H9 (cell line): ENCODE data around the gene LARP6. TPM values are rescaled to one million over a fixed set of nuclear protein-coding genes. Genes with fewer than 3 reads are reported as not detected.

Experiments used
- DNase-seq: peaks from one replicate; pipeline ENCODE4 v3.0.0-alpha.2; 2017
- H2AFZ ChIP-seq: one replicate; pipeline ENCODE4 v1.6.1; 2013; ENCODE audit warnings: mild to moderate bottlenecking, low read length, control low read depth, moderate library complexity
- H2AK5ac ChIP-seq: 2 replicates; pipeline ENCODE4 v1.6.1; 2013; ENCODE audit warnings: low read length, control low read depth, mixed read lengths; ENCODE audit not compliant: insufficient read length
- H2BK120ac ChIP-seq: one replicate; pipeline ENCODE4 v1.6.1; 2013; ENCODE audit warnings: low read depth, mild to moderate bottlenecking, low read length, control low read depth, inconsistent platforms; ENCODE audit not compliant: poor library complexity, severe bottlenecking
- H2BK12ac ChIP-seq: 2 replicates; pipeline ENCODE4 v1.6.1; 2013; ENCODE audit warnings: low read length, control low read depth, mixed read lengths, low read depth; ENCODE audit not compliant: insufficient read length
- H2BK15ac ChIP-seq: 2 replicates; pipeline ENCODE4 v1.6.1; 2013; ENCODE audit warnings: low read depth, low read length, control low read depth
- H2BK20ac ChIP-seq: one replicate; pipeline ENCODE4 v1.6.1; 2013; ENCODE audit warnings: low read depth, mild to moderate bottlenecking, low read length, control low read depth, inconsistent platforms; ENCODE audit not compliant: poor library complexity, severe bottlenecking
- H2BK5ac ChIP-seq: 2 replicates; pipeline ENCODE4 v1.6.1; 2013; ENCODE audit warnings: low read length, control low read depth, mixed read lengths; ENCODE audit not compliant: insufficient read length
- H3K14ac ChIP-seq: 2 replicates; pipeline ENCODE4 v1.6.1; 2013; ENCODE audit warnings: low read length, control low read depth; ENCODE audit not compliant: insufficient read depth
- H3K18ac ChIP-seq: 2 replicates; pipeline ENCODE4 v1.6.1; 2013; ENCODE audit warnings: low read depth, mild to moderate bottlenecking, mixed read lengths, low read length, control low read depth; ENCODE audit not compliant: insufficient read length
- H3K23ac ChIP-seq: 2 replicates; pipeline ENCODE4 v1.6.1; 2013; ENCODE audit warnings: low read length, control low read depth, mixed read lengths, low read depth; ENCODE audit not compliant: insufficient read length
- H3K23me2 ChIP-seq: 2 replicates; pipeline ENCODE4 v1.6.1; 2013; ENCODE audit warnings: low read depth, mild to moderate bottlenecking, mixed read lengths, low read length, control low read depth; ENCODE audit not compliant: insufficient read length, poor library complexity, severe bottlenecking
- H3K27ac ChIP-seq: 2 replicates; pipeline ENCODE4 v1.5.1; 2013; ENCODE audit warnings: low read length, control low read depth, mixed read lengths, low read depth; ENCODE audit not compliant: insufficient read length
- H3K27me3 ChIP-seq: 2 replicates; pipeline ENCODE4 v1.6.1; 2013; ENCODE audit warnings: low read length, control low read depth, inconsistent platforms; ENCODE audit not compliant: insufficient read depth
- H3K4ac ChIP-seq: 2 replicates; pipeline ENCODE4 v1.6.1; 2013; ENCODE audit warnings: low read depth, mild to moderate bottlenecking, control low read depth, inconsistent platforms, low read length, moderate library complexity
- H3K4me1 ChIP-seq: 2 replicates; pipeline ENCODE4 v1.6.1; 2013; ENCODE audit warnings: low read length, control low read depth, inconsistent platforms; ENCODE audit not compliant: insufficient read depth
- H3K4me2 ChIP-seq: 2 replicates; pipeline ENCODE4 v1.6.1; 2013; ENCODE audit warnings: low read length, control low read depth, mixed read lengths; ENCODE audit not compliant: insufficient read length, insufficient read depth
- H3K56ac ChIP-seq: 2 replicates; pipeline ENCODE4 v1.6.1; 2013; ENCODE audit warnings: low read depth, mild to moderate bottlenecking, mixed read lengths, low read length, control low read depth; ENCODE audit not compliant: insufficient read length
- H3K79me1 ChIP-seq: 2 replicates; pipeline ENCODE4 v1.6.1; 2013; ENCODE audit warnings: low read depth, mild to moderate bottlenecking, moderate library complexity, low read length, control low read depth, inconsistent platforms; ENCODE audit not compliant: insufficient read depth, poor library complexity, severe bottlenecking
- H3K79me2 ChIP-seq: 2 replicates; pipeline ENCODE4 v1.6.1; 2013; ENCODE audit warnings: low read length, control low read depth, inconsistent platforms; ENCODE audit not compliant: insufficient read depth
- H3K9ac ChIP-seq: 2 replicates; pipeline ENCODE4 v1.6.1; 2013; ENCODE audit warnings: low read length, control low read depth, mixed read lengths; ENCODE audit not compliant: insufficient read length; ENCODE audit errors: extremely low read depth
- H3K9me3 ChIP-seq: one replicate; pipeline ENCODE4 v1.6.1; 2013; ENCODE audit warnings: low read depth, low read length, inconsistent platforms; ENCODE audit not compliant: control insufficient read depth
- H3T11ph ChIP-seq: one replicate; pipeline ENCODE4 v1.6.1; 2013; ENCODE audit warnings: mild to moderate bottlenecking, low read length, control low read depth, inconsistent platforms
- H4K20me1 ChIP-seq: one replicate; pipeline ENCODE4 v1.6.1; 2013; ENCODE audit not compliant: control insufficient read depth, insufficient read length, insufficient read depth
- H4K5ac ChIP-seq: 2 replicates; pipeline ENCODE4 v1.6.1; 2013; ENCODE audit warnings: low read depth, mild to moderate bottlenecking, mixed read lengths, low read length, control low read depth; ENCODE audit not compliant: insufficient read length
- H4K8ac ChIP-seq: replicated peaks from 2 replicates; pipeline ENCODE4 v1.6.1; 2013; ENCODE audit warnings: low read length, control low read depth, mixed read lengths, low read depth; ENCODE audit not compliant: insufficient read length
- H4K91ac ChIP-seq: 2 replicates; pipeline ENCODE4 v1.6.1; 2013; ENCODE audit warnings: low read depth, mild to moderate bottlenecking, moderate library complexity, mixed read lengths, low read length, control low read depth; ENCODE audit not compliant: insufficient read length
- H3K27ac Mint-ChIP-seq, 3 experiments: 2 replicates in 2 of 3; 3 replicates in 1 of 3; pipeline ENCODE4 v1.8.0; 2020 to 2021; ENCODE audit warnings: mixed read lengths in 3 of 3, mild to moderate bottlenecking in 1 of 3, moderate library complexity in 1 of 3
- H3K27me3 Mint-ChIP-seq: 2 replicates; pipeline ENCODE4 v1.8.0; 2021; ENCODE audit warnings: low read depth, mild to moderate bottlenecking, moderate library complexity, mixed read lengths
- H3K36me3 Mint-ChIP-seq, 3 experiments: 2 replicates in 2 of 3; 3 replicates in 1 of 3; pipeline ENCODE4 v1.8.0; 2020 to 2021; ENCODE audit warnings: low read depth in 3 of 3, mixed read lengths in 3 of 3; ENCODE audit not compliant: insufficient read depth in 1 of 3
- H3K4me1 Mint-ChIP-seq, 2 experiments: 2 replicates each; pipeline ENCODE4 v1.8.0; 2020; ENCODE audit warnings: mixed read lengths in 2 of 2
- H3K4me3 Mint-ChIP-seq, 2 experiments: 2 replicates in 1 of 2; 3 replicates in 1 of 2; pipeline ENCODE4 v1.8.0; 2020 to 2021; ENCODE audit warnings: mild to moderate bottlenecking in 2 of 2, mixed read lengths in 2 of 2, moderate library complexity in 1 of 2
- H3K9me3 Mint-ChIP-seq, 2 experiments: 2 replicates in 1 of 2; 3 replicates in 1 of 2; pipeline ENCODE4 v1.8.0; 2020; ENCODE audit warnings: mild to moderate bottlenecking in 2 of 2, mixed read lengths in 2 of 2, moderate library complexity in 1 of 2
- WGBS: extraction: QIAGEN DNeasy Blood & Tissue Kit; methylation state at CpG from one replicate; pipeline ENCODE4 v1.1.7; 2013; ENCODE audit warnings: missing lambda C conversion rate, low lambda C conversion rate, mixed read lengths; ENCODE audit not compliant: insufficient read length; ENCODE audit errors: extremely low coverage; 5-methylcytosine and 5-hydroxymethylcytosine counted together
- total RNA-seq: library from RNA; stranded (reverse); gene quantifications from 2 replicates; pipeline ENCODE4 v1.2.1, GENCODE V29; 2021
- TF ChIP-seq, protein P1 (sequence below): fragments of 200-600 bp; sonication (generic); conservative IDR thresholded peaks from 3 replicates; pipeline ENCODE4 v1.8.0; 2021; ENCODE audit warnings: antibody characterized with exemption, mild to moderate bottlenecking

The LARP6 gene
- total RNA-seq, 1 experiment from 2014 or later = 18.9 TPM

DNA sequence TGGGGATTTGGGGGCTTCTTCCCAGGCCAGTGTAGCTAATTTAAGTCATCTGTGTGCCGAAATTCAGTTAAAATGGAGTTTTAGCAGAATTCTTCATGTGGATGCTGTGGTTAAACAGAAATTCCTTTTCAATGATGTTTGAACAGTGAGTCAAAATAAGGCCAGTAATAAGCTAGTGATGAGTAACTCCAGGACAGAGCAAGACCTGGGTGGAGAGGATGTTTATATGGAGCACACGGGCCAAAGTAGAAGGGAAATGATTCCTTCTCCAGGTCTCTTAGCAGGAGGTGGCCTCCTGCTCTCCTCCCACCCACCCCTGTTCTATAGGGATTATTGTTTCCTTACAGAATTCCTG, 58.7 kb downstream of the LARP6 start:
- H3K4me1 Mint-ChIP-seq = peaks cover 6 to 7% of the 10 kb centered on the region in 2 experiments; a peak in 2 of 4 replicates

More for the DNA sequence above, 58.7 kb downstream of the LARP6 start:
- H3K23ac ChIP-seq = no peak overlapping the region
- TF ChIP-seq, protein P1, sequence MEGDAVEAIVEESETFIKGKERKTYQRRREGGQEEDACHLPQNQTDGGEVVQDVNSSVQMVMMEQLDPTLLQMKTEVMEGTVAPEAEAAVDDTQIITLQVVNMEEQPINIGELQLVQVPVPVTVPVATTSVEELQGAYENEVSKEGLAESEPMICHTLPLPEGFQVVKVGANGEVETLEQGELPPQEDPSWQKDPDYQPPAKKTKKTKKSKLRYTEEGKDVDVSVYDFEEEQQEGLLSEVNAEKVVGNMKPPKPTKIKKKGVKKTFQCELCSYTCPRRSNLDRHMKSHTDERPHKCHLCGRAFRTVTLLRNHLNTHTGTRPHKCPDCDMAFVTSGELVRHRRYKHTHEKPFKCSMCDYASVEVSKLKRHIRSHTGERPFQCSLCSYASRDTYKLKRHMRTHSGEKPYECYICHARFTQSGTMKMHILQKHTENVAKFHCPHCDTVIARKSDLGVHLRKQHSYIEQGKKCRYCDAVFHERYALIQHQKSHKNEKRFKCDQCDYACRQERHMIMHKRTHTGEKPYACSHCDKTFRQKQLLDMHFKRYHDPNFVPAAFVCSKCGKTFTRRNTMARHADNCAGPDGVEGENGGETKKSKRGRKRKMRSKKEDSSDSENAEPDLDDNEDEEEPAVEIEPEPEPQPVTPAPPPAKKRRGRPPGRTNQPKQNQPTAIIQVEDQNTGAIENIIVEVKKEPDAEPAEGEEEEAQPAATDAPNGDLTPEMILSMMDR = no peak
- no CpG with 5 or more reads among the region's 2 CpGs for WGBS
- no peaks in the 10 kb centered on the region for H3K79me1 ChIP-seq
- no peak overlapping the region for H3K4me2 ChIP-seq
- H3K27ac ChIP-seq = no peak overlapping the region
- H3K79me2 ChIP-seq = no peaks in the 10 kb centered on the region
- H4K5ac ChIP-seq = no peak overlapping the region
- H2BK12ac ChIP-seq = no peak overlapping the region
- no peak overlapping the region for H2BK5ac ChIP-seq
- H3K4ac ChIP-seq = no peak overlapping the region
- H3K18ac ChIP-seq = no peak overlapping the region
- no peak overlapping the region for H4K91ac ChIP-seq
- H3K56ac ChIP-seq = no peak overlapping the region
- Mint-ChIP-seq H3K9me3 (no peaks in the 10 kb centered on the region), H3K4me3 (no peak overlapping the region), H3K36me3 (no peaks in the 10 kb centered on the region), H3K27me3 (peaks cover 3% of the 10 kb centered on the region; the same call in 1 of the 2 replicates), H3K27ac (no peak overlapping the region)
- H3T11ph ChIP-seq = no peak overlapping the region
- H3K4me1 ChIP-seq = no peaks in the 10 kb centered on the region; the same call in 1 of the 2 replicates
- H2AK5ac ChIP-seq = no peak overlapping the region
- H3K23me2 ChIP-seq = no peaks in the 10 kb centered on the region
- H2BK20ac ChIP-seq = no peak overlapping the region
- H3K27me3 ChIP-seq = no peaks in the 10 kb centered on the region
- H4K20me1 ChIP-seq = no peaks in the 10 kb centered on the region
- no peak overlapping the region for H3K14ac ChIP-seq
- no peak overlapping the region for H2BK15ac ChIP-seq
- H3K9me3 ChIP-seq = no peaks in the 10 kb centered on the region
- no peak for DNase-seq
- no peak overlapping the region for H2AFZ ChIP-seq
- no peak overlapping the region for H2BK120ac ChIP-seq
- no peak overlapping the region for H3K9ac ChIP-seq
- H4K8ac ChIP-seq = no peak overlapping the region
